HG03139 (cell line): Measurements from ENCODE around the gene CCDC88C.

ENCODE experiments used
- ATAC-seq: cut with Tn5 transposase; IDR thresholded peaks from one replicate; pipeline ENCODE4 v1.9.1; 2021; ENCODE audit not compliant: unreplicated experiment

The CCDC88C gene

DNA sequence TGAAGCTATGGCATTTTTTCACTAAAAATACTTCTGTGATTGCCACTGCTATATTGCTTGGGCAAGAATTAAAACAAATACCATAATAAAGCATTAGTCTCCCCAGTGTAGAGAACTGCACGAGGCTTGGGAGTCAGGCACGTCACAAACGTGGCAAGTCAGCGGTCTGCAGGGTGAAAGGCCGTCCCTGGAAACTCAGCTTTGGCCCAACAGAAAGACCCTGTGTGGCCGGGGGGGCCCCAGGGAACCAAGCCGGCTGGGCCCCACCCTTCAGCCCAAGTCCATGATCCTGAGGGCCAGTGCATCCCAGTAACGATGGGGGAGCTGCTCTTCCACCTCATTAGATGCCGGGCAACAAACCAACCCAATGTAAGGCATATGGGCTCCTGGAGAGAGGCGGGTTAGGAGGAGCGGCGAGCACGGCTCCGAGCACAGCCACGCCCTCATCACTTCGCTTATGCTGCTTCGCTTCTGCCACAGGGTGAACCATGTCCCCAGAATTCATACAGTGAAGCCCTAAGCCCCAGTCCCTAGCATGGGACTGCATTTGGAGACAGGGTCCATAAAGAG is 122.3 kb downstream of the CCDC88C start:
- ATAC-seq, result no peak

DNA sequence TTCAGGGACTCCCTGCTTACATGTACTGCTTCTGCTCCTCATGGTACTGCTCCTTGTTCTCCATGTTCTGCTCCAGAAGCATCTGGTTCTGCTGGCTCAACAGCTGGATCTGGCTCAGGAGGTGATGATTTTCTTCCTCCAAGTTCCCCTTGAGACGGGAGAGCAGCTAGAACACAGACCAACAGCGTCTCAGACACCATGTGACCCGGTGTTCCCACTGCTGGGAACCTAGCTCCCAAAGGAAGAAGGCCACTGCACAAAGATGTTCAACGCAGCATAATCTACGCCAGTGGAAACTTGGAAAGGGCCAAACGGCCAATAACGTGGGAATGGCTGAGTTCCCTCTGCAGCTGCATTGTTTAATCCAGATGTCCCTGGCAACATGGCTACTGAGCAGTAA is 123.5 kb downstream of the CCDC88C start:
- ATAC-seq, result no peak

DNA sequence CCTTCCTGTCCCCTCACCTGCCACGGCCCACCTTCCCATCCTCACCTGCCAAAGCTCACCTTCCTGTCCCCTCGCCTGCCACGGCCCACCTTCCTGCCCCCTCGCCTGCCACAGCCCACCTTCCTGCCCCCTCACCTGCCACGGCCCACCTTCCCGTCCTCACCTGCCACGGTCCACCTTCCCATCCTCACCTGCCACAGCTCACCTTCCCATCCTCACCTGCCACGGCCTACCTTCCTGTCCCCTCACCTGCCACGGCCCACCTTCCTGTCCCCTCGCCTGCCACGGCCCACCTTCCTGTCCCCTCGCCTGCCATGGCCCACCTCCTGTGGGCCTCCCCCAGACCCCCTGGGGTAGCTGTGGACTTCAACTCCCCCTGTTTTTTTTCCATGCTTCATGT is 124.3 kb downstream of the CCDC88C start:
- no peak for ATAC-seq

DNA sequence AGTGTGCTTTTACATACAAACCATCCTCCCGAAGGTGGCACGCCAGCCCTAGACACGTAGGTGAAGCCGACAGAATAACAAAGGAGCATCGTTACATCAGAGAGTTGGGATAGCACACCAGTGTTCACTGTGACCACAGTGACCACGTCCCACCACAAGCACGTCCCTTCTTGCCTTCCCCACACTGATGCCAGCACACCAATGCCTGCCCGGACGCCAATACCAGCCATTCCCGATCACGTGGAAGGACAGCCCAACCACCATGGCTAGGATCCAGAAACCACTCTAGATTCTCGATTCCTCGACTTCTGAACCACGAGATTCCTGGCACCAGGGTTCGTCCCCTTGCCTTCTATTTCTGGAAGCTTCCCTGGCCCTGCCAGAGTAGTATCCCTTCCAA is 125.1 kb downstream of the CCDC88C start:
- no peak for ATAC-seq

DNA sequence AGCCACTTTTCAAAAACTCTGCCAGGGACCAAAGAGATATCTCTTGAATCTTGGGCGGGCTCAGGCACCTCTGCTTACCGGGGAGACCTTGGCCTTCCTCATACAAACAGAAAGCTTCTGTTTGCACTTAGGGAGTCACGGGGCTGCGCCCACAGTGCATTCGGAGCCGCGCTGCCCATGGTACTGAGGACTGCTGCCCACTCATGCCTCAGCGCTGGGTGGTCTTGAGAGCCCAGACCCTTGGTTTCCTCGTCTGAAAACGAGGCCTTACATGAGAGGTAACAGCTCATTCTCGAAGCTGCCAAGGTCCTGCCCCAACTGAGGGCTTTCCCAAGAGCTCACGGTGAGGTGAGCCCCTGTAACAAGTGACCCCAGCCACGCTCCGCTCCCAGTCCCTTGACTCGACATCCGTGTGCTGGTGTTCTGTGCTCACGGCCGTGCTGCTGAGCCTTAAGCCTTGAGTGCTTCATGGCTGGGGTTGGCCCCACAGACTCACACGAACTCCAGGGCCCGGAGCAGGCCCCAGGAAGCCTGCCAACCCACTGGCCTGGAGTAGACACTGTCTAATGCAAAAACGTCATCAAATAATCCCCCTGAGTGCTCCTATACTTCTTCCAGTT is 125.7 kb downstream of the CCDC88C start:
- no peak for ATAC-seq

DNA sequence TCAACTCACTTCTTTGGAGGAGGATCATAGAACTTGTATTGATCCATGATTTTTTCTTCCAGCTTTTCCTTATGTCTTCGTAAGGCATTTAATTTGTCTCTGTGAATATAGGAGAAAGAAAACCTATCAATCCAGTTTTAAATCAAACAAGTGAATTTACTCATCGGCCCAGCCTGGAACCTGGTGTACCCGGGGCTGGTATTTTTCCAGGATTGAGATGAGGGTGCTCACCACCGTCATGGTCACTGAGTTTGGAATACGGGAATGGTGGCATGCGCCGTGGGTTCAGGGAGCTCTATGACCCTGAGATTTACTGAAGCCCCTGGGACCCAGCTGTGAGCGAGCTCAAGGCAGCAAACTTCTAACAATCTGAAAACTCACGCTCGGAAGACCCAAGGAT is 126.6 kb downstream of the CCDC88C start:
- no peak for ATAC-seq

DNA sequence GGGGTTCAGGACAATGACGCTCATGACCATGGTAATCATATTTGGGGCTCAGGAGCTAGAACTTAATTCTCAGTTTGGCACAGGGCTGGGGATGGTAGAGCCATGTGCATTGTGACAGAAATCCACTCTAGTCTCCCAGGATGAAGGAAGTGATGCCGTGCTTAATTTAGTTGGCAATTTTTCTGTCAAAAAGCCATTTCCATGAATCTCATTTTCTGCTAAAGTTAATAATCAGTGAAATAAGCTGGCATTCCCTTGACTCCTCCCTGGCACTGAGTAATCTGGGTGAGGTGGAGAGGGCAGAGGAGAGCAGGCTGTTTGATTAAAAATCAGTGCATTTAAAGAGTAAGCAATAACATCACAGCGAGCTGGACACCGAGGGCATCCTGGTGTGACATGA is 128.2 kb downstream of the CCDC88C start:
- ATAC-seq, result no peak

DNA sequence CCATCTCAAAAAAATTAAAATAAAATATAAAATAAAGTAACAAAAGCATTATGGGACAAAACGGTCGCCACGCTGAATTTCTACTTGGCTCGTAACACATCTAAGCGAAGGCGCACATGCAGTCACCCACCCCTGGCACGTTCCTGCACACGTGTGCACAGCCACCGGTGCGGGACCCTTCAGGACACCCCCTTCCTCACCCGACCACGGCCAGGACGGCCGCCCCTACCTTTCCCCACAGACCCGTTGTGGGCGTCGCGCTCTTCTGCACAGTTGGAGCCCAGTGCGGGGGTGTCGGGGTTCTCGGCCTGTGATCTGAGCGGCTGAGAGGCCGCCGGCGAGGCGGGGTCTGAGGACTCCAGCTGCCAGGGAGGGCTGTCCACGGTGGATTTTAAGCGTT is 128.7 kb downstream of the CCDC88C start:
- no peak for ATAC-seq

DNA sequence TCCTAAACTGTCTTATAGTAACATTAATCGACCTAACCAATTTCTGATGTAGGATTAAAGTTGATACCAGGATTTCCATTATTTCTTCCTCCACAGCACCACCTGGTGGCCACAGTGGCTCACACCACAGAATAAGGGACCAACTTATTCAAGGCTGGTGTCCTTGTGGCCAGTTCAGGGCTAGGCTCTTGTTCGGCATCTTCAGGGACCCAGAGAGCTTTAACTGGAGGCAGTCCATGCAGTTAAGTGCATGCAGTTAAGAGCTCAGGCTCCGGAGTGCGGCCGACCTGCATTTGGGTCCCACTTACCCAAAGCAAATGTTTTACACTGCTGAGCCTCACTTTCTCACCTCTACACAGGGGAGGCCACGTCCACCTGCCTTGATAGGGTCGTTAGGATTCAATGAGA is 131.1 kb downstream of the CCDC88C start:
- ATAC-seq, result no peak

DNA sequence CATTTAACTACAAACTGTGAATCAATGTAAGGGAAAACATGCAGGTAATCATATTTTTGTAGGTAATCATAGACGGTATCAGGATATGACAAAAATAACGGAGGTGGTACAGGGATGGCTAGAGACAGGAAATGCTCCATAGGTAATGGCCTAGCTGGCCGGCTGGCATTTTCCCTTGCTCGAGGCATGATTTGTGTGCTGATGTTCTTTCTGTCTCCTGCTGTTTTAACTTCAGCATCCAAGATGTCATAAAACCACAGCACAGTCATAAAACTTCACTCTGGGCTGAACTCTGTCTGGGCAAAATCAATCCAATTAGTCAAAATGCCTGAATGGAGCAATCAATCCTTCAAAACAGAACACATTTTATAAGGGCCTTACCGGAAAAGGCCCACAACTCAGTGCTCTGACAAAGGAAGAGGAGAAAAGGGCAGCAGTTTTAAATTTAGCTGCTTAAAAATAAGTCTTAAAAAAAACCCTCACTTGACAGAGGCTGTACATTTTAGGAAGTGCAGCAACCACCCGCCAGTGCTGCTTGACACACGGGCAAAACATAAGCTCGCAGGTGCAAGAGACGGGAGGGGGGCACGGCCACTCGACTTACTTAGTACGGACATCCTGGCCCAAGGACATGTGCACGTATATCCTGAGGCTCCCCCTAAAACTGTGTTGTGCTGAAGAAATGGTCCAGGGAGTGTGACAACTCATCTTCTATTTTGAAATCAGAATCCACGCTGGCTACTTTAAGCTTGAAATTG is 132.7 kb downstream of the CCDC88C start:
- ATAC-seq, result no peak

DNA sequence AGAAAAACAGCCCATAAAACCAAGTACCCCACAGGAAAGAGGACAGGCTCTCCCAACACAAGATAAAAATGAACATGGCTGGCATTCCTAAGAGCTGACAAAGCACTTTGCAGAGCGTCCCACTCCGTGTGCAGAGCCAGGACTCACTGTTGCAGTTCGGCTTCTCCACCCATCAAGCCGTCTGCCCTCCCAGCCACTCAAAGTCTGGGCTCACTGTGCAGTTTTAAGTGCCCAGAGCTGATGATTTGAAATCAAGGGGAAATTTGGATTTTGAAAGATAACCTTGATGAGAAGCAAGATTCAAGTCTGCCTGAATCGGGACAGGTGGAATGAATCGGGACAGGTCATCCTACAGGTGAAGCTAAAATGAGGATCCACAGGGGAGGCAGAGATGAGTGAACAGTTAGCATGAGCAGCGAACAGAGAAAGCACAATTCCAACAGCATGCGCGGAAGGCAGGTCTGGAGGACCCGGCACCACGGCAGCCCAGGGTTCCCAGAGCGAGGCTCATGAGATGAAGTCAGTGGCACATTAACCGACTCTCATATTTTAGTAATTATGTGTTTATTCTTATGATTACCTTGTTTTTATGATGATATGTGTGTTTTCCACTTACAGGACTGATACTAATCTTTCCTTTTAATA is 133.4 kb downstream of the CCDC88C start:
- no peak for ATAC-seq

DNA sequence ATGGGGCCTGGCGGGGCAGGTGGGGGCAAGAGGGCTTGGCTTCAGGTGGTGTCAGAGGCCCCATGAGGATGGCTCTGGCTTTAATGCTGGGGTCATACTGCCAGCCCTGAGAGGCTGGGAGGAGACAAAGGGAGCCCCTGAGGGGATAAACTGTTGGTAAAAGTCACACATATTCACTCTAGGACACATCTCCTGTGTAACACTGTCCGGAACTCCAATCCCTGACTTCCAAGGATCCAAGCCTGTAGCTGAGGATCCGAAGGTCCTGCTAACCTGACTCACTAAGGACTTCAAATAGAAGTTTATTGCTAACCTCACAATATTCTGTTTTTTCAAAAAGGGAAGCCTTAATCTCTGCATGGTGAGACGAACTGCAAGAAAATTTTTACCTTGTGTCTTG is 134.0 kb downstream of the CCDC88C start:
- ATAC-seq, result no peak

DNA sequence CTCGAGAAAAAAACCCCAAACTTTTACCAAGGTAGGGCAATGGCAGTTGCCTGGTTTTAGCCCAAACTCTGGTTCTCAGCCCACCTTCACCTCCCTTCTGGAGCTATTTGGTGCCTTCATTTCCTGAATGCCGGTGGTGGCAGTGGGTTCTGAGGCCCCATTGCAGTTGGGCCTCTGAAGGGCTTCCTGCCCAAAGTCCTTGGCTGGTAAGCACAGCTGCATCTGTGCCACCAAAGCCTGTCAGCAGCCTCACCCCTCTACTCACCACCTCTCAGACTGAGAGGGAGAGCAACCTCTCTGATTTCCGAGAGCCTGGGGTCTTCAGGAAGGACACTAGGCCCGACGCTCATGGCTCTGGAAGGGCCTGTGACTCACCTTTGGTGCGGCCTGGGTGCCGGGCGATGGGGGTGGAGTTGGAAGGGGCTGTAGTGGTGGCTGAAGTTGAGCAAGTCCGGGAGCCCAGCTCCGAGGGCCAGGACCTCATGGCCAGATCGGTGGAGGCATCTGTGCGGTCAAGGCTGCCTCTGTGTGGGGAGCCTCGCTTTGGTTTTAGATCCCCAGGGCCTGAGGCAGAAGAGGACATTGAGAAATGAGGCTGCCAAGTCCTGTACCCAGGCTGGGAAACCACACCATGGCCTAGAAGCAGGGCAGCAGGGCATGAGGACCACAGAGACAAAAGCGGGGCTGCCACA is 134.5 kb downstream of the CCDC88C start:
- ATAC-seq, result no peak

DNA sequence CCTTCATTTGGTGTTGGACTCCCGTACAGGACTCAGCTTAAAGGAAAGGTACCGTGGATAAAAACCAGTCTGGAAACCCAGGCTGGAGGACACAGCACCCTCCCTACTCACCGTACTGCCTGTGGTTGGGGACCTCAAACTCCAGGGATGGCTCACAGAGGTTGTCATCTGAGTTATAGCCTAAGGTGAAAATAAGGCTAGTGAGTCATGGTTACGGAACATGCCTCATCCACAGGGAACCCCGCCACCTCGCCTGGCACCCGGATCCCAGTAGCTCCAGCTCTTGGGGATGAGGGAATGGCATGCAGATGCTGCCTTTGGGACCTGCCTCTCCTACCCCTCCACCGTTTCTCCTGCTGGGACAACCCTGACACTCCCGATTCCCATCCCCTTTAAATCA is 136.3 kb downstream of the CCDC88C start:
- ATAC-seq, result no peak

DNA sequence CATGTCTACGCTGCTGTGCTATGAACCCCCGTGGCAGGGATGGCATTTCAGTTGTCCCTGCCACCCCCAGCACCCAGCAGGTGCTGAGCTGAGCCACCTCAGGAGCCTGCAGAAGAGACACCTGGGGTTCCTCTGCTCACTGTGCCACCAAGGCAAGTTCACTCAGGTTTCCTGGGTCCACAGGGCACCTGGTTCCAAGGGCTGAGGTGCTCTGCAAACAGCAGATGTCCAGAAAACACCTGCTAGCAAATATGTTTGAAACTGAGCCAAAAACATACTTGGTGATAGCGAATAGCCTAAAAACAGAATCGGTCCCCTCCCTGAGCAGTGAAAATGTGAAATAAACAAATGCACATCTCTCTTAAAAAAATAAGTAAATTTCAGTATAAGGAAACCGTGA is 137.5 kb downstream of the CCDC88C start:
- no peak for ATAC-seq

DNA sequence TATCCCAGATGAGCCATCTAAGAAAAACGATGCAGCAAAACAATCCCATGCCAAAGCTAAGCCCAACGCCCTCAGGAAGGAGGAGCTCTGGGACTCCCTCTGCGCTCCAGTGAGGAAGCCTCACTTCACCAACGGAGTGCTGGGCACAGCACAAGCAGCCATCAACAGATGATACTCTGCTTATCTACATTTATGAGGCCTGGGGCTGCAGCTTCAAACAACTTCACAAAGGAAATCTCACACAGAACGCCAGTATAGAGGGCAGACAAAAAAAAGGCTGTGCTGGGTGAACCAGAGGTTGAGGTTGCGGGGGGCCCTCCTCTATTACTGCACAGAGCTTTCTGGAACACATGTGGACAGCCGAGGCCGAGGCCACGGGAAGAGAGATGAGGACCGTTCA is 138.3 kb downstream of the CCDC88C start:
- ATAC-seq, result no peak

DNA sequence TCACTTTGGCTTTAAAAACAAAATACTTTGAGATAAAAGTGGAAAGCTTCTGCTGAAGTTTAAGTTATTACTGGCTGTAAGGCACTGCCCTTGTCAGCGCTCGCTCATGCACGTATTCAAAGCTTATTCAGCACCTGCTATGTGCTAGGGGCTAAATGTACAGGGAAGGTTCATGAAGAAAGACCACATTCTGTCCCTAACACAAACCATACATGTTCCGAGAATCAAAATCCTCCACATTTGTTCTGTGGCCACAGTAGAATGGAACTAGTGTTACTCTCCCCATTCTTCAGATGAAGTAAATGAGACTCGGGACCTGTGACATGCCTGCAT is 139.3 kb downstream of the CCDC88C start:
- no peak for ATAC-seq

DNA sequence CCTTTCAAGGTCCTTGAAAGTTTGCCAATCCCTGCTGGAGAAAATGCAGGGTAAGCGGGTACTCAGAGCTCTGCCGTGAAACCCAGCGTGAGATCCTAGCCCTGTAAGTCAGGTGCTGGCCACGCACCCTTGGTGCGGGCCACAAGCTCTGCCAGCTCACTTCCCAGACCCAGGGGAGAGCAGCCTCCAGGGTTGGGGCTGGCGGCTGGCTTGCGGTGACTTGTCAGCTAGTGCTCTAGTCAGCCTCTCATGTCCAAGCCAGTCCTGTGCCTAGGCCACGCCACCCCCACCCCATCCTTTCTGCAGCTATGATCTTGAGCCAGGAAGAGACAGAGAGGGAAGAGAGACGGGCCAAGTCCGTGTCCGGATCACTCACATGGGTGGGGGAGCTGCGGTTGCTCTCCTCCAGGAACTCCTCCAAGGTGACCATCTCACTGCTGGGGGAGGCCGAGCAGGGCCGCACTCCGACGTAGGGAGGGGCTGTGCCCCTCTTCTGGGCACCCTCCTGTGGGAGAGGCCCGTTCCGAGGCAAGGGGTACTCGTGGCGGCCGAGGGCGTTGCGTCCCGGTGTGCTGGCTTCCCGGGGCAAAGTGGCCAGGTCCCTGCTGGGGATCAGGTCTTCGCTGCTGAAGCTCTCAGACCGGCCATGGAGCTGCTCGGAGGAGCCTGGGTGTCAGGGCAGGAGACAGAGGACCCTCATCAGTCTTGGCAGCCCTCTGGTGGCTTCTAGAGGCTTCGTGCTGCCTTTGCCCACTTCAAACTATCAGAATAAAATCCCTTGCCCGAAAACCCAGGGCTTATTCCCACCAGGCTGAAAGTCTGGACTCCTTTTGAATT is 139.9 kb downstream of the CCDC88C start:
- no peak for ATAC-seq

DNA sequence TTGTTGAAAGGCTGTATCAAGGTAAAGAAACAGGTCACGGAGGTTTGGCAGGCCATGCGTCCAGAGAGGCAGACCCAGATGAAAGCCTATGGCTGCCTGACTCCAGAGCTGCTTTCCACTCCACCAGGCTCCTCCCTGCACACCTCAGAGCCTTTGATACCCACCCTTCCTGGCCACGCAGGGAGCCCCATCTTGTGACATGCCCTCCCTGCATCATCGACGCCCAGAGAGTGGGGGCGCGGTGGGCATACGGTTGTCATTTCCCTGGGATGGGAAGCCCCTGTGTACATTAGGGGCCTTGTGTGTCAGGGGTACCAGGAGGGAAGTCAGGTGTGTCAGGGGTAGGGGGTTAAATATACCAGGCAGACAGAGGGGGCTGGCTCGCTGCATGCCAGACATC is 142.8 kb downstream of the CCDC88C start:
- ATAC-seq, result no peak

DNA sequence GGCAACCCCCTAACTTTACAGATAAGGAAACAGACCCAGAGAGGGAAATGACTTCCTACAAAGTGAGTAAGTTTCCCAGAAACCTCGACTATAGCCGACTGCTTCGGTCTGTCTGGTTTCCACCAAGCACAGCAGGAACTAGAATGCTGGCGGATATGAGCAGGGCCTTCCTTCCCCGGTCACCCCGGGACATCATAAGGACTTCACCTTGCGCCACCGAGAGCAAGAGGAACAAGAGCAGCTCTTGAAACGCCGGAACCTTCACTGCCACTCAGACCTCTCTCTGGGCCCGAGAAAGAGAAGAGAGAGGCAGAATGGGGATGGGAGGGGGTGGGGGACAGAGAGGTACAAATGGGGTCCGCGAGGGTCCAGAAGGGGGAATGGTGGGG is 143.7 kb downstream of the CCDC88C start:
- no peak for ATAC-seq
